GM11168 (cell line): ENCODE measurements around the gene SLC3A2.
"Not testable (repeated sequence)": the region's sequence is repeated elsewhere in the genome, so short reads cannot be mapped to it uniquely, and the experiment has no call there.

Experiments
- in situ Hi-C: fragments of 300-500 bp; cut with MboI; formaldehyde crosslinking; loops from one replicate; pipeline ENCODE4 v1.12.0; 2022; ENCODE audit warnings: low sequenced_read_pairs; ENCODE audit not compliant: unreplicated experiment

The SLC3A2 gene

GRCh38 chr11:62880803-62881578 lies at the start of gene SLC3A2:
Gene SLC3A2, plus strand, starts transcription at chr11:62880896. Its CDS starts 128 bp downstream, at chr11:62881024.
- in situ Hi-C loops, result no loop called here

GRCh38 chr11:62830904-62831519 lies 49.7 kb upstream of the SLC3A2 start:
- in situ Hi-C loops, result no loop called here

GRCh38 chr11:62831520-62832335 lies 49.0 kb upstream of the SLC3A2 start, which contains the start of gene STX5:
Gene STX5, minus strand, starts transcription at chr11:62832051. Its CDS starts 808 bp downstream, at chr11:62831243.
- in situ Hi-C loops, result no loop called here

GRCh38 chr11:62832336-62833234 lies 48.1 kb upstream of the SLC3A2 start, which contains the start of gene TEX54:
Gene TEX54, minus strand, starts transcription at chr11:62832841.
- in situ Hi-C loops, result no loop called here

- in situ Hi-C loops, result no loop called here
Observed at GRCh38 chr11:62835336-62835735, 45.4 kb upstream of the SLC3A2 start.

- in situ Hi-C loops, result no loop called here
Observed at GRCh38 chr11:62839050-62839945, 41.4 kb upstream of the SLC3A2 start, which contains the start of gene WDR74. Gene WDR74, minus strand, starts transcription at chr11:62839590. Its CDS starts 20 bp downstream, at chr11:62839570.

- in situ Hi-C loops, result not testable (repeated sequence)
Observed at GRCh38 chr11:62840721-62841360, 39.9 kb upstream of the SLC3A2 start.

- in situ Hi-C loops, result no loop called here
Observed at GRCh38 chr11:62841361-62842170, 39.1 kb upstream of the SLC3A2 start.

GRCh38 chr11:62842171-62842741 lies 38.4 kb upstream of the SLC3A2 start:
- in situ Hi-C loops, result no loop called here

- in situ Hi-C loops, result not testable (repeated sequence)
Observed at GRCh38 chr11:62842891-62843290, 37.8 kb upstream of the SLC3A2 start.

GRCh38 chr11:62843466-62843865 lies 37.2 kb upstream of the SLC3A2 start:
- in situ Hi-C loops, result no loop called here

- in situ Hi-C loops, result no loop called here
Observed at GRCh38 chr11:62844154-62844553, 36.5 kb upstream of the SLC3A2 start.

GRCh38 chr11:62846177-62846576 lies 34.5 kb upstream of the SLC3A2 start:
- in situ Hi-C loops, result no loop called here

GRCh38 chr11:62847767-62848314 lies 32.9 kb upstream of the SLC3A2 start:
- in situ Hi-C loops, result no loop called here

GRCh38 chr11:62850911-62851806 lies 29.5 kb upstream of the SLC3A2 start:
- in situ Hi-C loops, result no loop called here
